ENCODE measurements around the gene ERG28. TPM values are rescaled to one million over a fixed set of nuclear protein-coding genes. Genes with fewer than 3 reads are reported as not detected.
A peak's percentile ranks its signal among the peaks of the same experiment; 100 is the strongest.

ERG28 gene
- total and polyA plus RNA-seq, 2 of the 13 experiments (the other 11 are each of a cell fraction or from before 2014, with no cell fraction given), result 27.3 to 32.3 TPM

DNA sequence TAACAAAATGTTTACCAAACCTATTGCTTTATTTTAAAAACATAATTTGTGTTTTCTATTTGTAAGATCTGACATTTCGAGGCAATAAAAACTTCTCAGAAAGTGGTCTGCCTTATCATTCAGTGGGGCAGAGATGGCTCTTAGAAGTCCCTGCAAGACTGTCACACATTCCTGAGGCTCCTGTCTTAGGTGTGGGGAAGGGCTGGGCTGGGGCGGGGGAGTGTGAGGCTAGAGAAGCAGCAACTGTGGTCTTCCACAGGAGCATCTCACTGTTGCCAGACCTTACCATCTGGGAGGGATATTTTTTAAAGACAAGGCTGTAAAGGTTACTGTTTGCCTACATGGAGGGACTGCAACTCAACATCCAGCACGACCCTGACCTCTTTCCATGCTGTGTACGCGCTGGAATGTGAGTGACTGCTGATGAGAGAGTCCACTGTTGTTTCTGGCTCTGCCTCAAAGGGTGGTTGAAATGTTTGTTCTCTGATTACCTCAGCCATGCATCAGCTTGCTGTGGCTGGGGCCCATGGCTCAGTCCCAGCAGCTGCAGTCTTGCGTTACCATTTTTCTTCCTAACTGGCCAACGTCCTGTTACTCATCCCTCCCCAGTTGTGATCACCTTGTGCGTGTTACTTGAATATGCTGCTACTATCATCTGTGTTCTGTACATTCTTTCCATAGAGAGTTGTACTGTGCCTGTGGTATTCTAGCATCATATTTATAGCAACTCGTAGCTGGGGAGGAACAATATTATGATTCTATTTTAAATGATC is 12.4 kb downstream of the ERG28 start (continued):
- TF ChIP-seq, protein P1, sequence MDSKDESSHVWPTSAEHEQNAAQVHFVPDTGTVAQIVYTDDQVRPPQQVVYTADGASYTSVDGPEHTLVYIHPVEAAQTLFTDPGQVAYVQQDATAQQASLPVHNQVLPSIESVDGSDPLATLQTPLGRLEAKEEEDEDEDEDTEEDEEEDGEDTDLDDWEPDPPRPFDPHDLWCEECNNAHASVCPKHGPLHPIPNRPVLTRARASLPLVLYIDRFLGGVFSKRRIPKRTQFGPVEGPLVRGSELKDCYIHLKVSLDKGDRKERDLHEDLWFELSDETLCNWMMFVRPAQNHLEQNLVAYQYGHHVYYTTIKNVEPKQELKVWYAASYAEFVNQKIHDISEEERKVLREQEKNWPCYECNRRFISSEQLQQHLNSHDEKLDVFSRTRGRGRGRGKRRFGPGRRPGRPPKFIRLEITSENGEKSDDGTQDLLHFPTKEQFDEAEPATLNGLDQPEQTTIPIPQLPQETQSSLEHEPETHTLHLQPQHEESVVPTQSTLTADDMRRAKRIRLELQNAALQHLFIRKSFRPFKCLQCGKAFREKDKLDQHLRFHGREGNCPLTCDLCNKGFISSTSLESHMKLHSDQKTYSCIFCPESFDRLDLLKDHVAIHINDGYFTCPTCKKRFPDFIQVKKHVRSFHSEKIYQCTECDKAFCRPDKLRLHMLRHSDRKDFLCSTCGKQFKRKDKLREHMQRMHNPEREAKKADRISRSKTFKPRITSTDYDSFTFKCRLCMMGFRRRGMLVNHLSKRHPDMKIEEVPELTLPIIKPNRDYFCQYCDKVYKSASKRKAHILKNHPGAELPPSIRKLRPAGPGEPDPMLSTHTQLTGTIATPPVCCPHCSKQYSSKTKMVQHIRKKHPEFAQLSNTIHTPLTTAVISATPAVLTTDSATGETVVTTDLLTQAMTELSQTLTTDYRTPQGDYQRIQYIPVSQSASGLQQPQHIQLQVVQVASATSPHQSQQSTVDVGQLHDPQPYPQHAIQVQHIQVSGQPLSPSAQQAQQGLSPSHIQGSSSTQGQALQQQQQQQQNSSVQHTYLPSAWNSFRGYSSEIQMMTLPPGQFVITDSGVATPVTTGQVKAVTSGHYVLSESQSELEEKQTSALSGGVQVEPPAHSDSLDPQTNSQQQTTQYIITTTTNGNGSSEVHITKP (CRISPR knock-in tag; IDR thresholded peaks at IDR 0.05; ENCODE audit: low read depth), result peak; percentile 94
- TF ChIP-seq SETDB1 (CRISPR knock-in tag; IDR thresholded peaks at IDR 0.05; ENCODE audit: borderline replicate concordance) (no peak), ARNT2 (CRISPR knock-in tag; IDR thresholded peaks at IDR 0.05; ENCODE audit: low read depth) (no peak), POLR2A (IDR thresholded peaks at IDR 0.05; ENCODE audit: insufficient read depth in 1 of 2, low read depth in 2 of 2, low read length in 2 of 2) (peak; percentile 53 to 62), ZFP41 (CRISPR knock-in tag; IDR thresholded peaks at IDR 0.05; ENCODE audit: borderline replicate concordance) (no peak)
- TF ChIP-seq, protein P2, sequence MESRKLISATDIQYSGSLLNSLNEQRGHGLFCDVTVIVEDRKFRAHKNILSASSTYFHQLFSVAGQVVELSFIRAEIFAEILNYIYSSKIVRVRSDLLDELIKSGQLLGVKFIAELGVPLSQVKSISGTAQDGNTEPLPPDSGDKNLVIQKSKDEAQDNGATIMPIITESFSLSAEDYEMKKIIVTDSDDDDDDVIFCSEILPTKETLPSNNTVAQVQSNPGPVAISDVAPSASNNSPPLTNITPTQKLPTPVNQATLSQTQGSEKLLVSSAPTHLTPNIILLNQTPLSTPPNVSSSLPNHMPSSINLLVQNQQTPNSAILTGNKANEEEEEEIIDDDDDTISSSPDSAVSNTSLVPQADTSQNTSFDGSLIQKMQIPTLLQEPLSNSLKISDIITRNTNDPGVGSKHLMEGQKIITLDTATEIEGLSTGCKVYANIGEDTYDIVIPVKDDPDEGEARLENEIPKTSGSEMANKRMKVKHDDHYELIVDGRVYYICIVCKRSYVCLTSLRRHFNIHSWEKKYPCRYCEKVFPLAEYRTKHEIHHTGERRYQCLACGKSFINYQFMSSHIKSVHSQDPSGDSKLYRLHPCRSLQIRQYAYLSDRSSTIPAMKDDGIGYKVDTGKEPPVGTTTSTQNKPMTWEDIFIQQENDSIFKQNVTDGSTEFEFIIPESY (CRISPR knock-in tag; IDR thresholded peaks at IDR 0.05), result peak; percentile 79

Measured in HepG2 (cell line).